ENCODE results near the gene RPL9. TPM values are rescaled to one million over a fixed set of nuclear protein-coding genes. Genes with fewer than 3 reads are reported as not detected.
"Not testable (repeated sequence)": the region's sequence is repeated elsewhere in the genome, so short reads cannot be mapped to it uniquely, and the experiment has no call there.

The RPL9 gene
- polyA plus RNA-seq, 6 donors from 2014 or later = 2,016 to 2,906 (median 2,275) TPM

- no peaks in the 10 kb centered on the region for H3K9me3 Mint-ChIP-seq
- no peaks in the 10 kb centered on the region for H3K27me3 Mint-ChIP-seq
Measured at GRCh38 chr4:39429476-39430334, 29.0 kb downstream of the RPL9 start.

GRCh38 chr4:39427520-39428114 lies 31.1 kb downstream of the RPL9 start:
- ATAC-seq (ENCODE audit: low read depth in 2 of 2) (no peak), DNase-seq (no peak)
- Mint-ChIP-seq H3K9me3 (no peaks in the 10 kb centered on the region), H3K4me3 (no peak overlapping the region), H3K36me3 (no peaks in the 10 kb centered on the region), H3K4me1 (no peaks in the 10 kb centered on the region), H3K27me3 (no peaks in the 10 kb centered on the region), H3K27ac (no peak overlapping the region)

More at GRCh38 chr4:39429476-39430334, 29.0 kb downstream of the RPL9 start:
- DNase-seq (no peak), ATAC-seq (ENCODE audit: low read depth in 2 of 2) (no peak)
- H3K4me1 Mint-ChIP-seq = no peaks in the 10 kb centered on the region
- H3K36me3 Mint-ChIP-seq = no peaks in the 10 kb centered on the region
- H3K27ac Mint-ChIP-seq = peak overlapping the region in 1 of 6 donors; percentile 4
- no peak overlapping the region for H3K4me3 Mint-ChIP-seq

GRCh38 chr4:39426728-39427127 lies 32.0 kb downstream of the RPL9 start:
- Mint-ChIP-seq H3K4me3 (no peak overlapping the region), H3K4me1 (no peaks in the 10 kb centered on the region), H3K27ac (no peak overlapping the region), H3K9me3 (no peaks in the 10 kb centered on the region), H3K27me3 (no peaks in the 10 kb centered on the region), H3K36me3 (no peaks in the 10 kb centered on the region)
- DNase-seq = no peak
- no peak for ATAC-seq (ENCODE audit: low read depth in 2 of 2)

- not testable (repeated sequence) for H3K27me3 Mint-ChIP-seq; H3K4me3 Mint-ChIP-seq; H3K36me3 Mint-ChIP-seq; ATAC-seq (ENCODE audit: low read depth in 2 of 2); DNase-seq; H3K9me3 Mint-ChIP-seq; H3K4me1 Mint-ChIP-seq
- peak overlapping the region in 1 of 6 donors; percentile 69 for H3K27ac Mint-ChIP-seq
Measured at GRCh38 chr4:39425297-39425696, 33.4 kb downstream of the RPL9 start.

- no peak overlapping the region for H3K27ac Mint-ChIP-seq
- no peaks in the 10 kb centered on the region for H3K4me1 Mint-ChIP-seq
- DNase-seq = no peak
Measured at GRCh38 chr4:39422247-39422646, 36.5 kb downstream of the RPL9 start.

GRCh38 chr4:39415678-39416283 lies 42.9 kb downstream of the RPL9 start:
- DNase-seq = no peak
- no peaks in the 10 kb centered on the region for H3K9me3 Mint-ChIP-seq
- H3K27ac Mint-ChIP-seq = no peak overlapping the region
- no peaks in the 10 kb centered on the region for H3K4me1 Mint-ChIP-seq
- peaks cover 0 to under 1% of the 10 kb centered on the region in 2 donors for H3K36me3 Mint-ChIP-seq
- H3K27me3 Mint-ChIP-seq = no peaks in the 10 kb centered on the region
- no peak for ATAC-seq (ENCODE audit: low read depth in 2 of 2)
- H3K4me3 Mint-ChIP-seq = no peak overlapping the region

More at GRCh38 chr4:39422247-39422646, 36.5 kb downstream of the RPL9 start:
- Mint-ChIP-seq H3K4me3 (no peak overlapping the region), H3K27me3 (no peaks in the 10 kb centered on the region), H3K36me3 (peaks cover 0 to 5% of the 10 kb centered on the region in 2 donors), H3K9me3 (no peaks in the 10 kb centered on the region)
- no peak for ATAC-seq (ENCODE audit: low read depth in 2 of 2)

- not testable (repeated sequence) for H3K4me1 Mint-ChIP-seq; H3K36me3 Mint-ChIP-seq; H3K4me3 Mint-ChIP-seq; H3K27me3 Mint-ChIP-seq; ATAC-seq (ENCODE audit: low read depth in 2 of 2); H3K27ac Mint-ChIP-seq; H3K9me3 Mint-ChIP-seq; DNase-seq
Measured at GRCh38 chr4:39411561-39411960, 47.2 kb downstream of the RPL9 start.

- no peak overlapping the region for H3K4me3 Mint-ChIP-seq
- peaks cover 0 to 4% (median 0%) of the 10 kb centered on the region in 3 donors for H3K27me3 Mint-ChIP-seq
- no peak for ATAC-seq (ENCODE audit: low read depth in 2 of 2)
- H3K9me3 Mint-ChIP-seq = no peaks in the 10 kb centered on the region
- H3K27ac Mint-ChIP-seq = no peak overlapping the region
- H3K4me1 Mint-ChIP-seq = no peaks in the 10 kb centered on the region
- H3K36me3 Mint-ChIP-seq = no peaks in the 10 kb centered on the region
- no peak for DNase-seq
Measured at GRCh38 chr4:39410415-39410814, 48.3 kb downstream of the RPL9 start.

GRCh38 chr4:39407584-39407885 lies 51.2 kb downstream of the RPL9 start:
- Mint-ChIP-seq H3K36me3 (no peaks in the 10 kb centered on the region), H3K27me3 (peaks cover 0 to 4% (median 0%) of the 10 kb centered on the region in 3 donors), H3K9me3 (no peaks in the 10 kb centered on the region), H3K27ac (no peak overlapping the region), H3K4me1 (no peaks in the 10 kb centered on the region), H3K4me3 (no peak overlapping the region)
- ATAC-seq (ENCODE audit: low read depth in 2 of 2) (no peak), DNase-seq (no peak)

- ATAC-seq (ENCODE audit: low read depth in 2 of 2) = no peak
- Mint-ChIP-seq H3K27me3 (peaks cover 0 to 4% (median 0%) of the 10 kb centered on the region in 3 donors), H3K36me3 (no peaks in the 10 kb centered on the region), H3K27ac (no peak within 1 kb of the TSS), H3K9me3 (no peaks in the 10 kb centered on the region), H3K4me3 (no peak within 1 kb of the TSS), H3K4me1 (no peaks in the 10 kb centered on the region)
- DNase-seq = no peak
Measured at GRCh38 chr4:39406763-39407583, 51.7 kb downstream of the RPL9 start, which contains the start of gene KLB. TSS of gene KLB (plus strand) at chr4:39406930. CDS start at chr4:39406950, 20 bp downstream.

Other genes with a start within 250 kb of the RPL9 start
- gene RFC1, start 92.6 kb downstream of the RPL9 start, polyA plus RNA-seq (ENCODE audit: low read depth in 6 of 6) = 10 to 100 TPM in 5 of 6 donors, 1 to 10 TPM in 1; 9.0 to 54.7 (median 37.9) TPM
- under 1 TPM in 5 of 6 donors, not detected in 1; 0.10 to 0.34 (median 0.21) TPM for gene KLB, start 52.0 kb downstream of the RPL9 start, polyA plus RNA-seq (ENCODE audit: low read depth in 6 of 6)
- 10 to 100 TPM in 4 of 6 donors, 1 to 10 TPM in 1, not detected in 1; 9.2 to 20.6 (median 16.5) TPM for gene LIAS, start 134 bp upstream of the RPL9 start, polyA plus RNA-seq (ENCODE audit: low read depth in 6 of 6)
- 10 to 100 TPM; 25.8 to 41.6 (median 35.2) TPM for gene UGDH, start 68.5 kb upstream of the RPL9 start, polyA plus RNA-seq (ENCODE audit: low read depth in 6 of 6)
- gene SMIM14, start 179.9 kb upstream of the RPL9 start, polyA plus RNA-seq (ENCODE audit: low read depth in 6 of 6) = 100 to 1,000 TPM; 236 to 487 (median 451) TPM
- gene UBE2K, start 239.2 kb upstream of the RPL9 start, polyA plus RNA-seq (ENCODE audit: low read depth in 6 of 6) = 10 to 100 TPM; 60.0 to 81.2 (median 69.2) TPM